Trophoblast cell (in vitro differentiated cells and primary cell): Measurements from ENCODE around the gene PTGR1.

ENCODE experiments used
- DNase-seq, 2 donors: peaks; one replicate each; pipeline ENCODE4 v3.0.0-alpha.2; 2016
- H2AFZ ChIP-seq: 2 replicates; pipeline ENCODE4 v1.6.1; 2013; ENCODE audit warnings: low read length, moderate library complexity, mild to moderate bottlenecking; ENCODE audit not compliant: insufficient read depth, poor library complexity
- H2AK5ac ChIP-seq: 2 replicates; pipeline ENCODE4 v1.6.1; 2013; ENCODE audit warnings: mild to moderate bottlenecking, low read length
- H2BK120ac ChIP-seq: 2 replicates; pipeline ENCODE4 v1.6.1; 2013; ENCODE audit warnings: low read length, mild to moderate bottlenecking, moderate library complexity; ENCODE audit not compliant: insufficient read depth, poor library complexity
- H2BK12ac ChIP-seq: 2 replicates; pipeline ENCODE4 v1.6.1; 2013; ENCODE audit warnings: mild to moderate bottlenecking, low read length, moderate library complexity
- H2BK5ac ChIP-seq: 2 replicates; pipeline ENCODE4 v1.6.1; 2013; ENCODE audit warnings: low read length, low read depth, moderate library complexity, mild to moderate bottlenecking; ENCODE audit not compliant: poor library complexity
- H3K14ac ChIP-seq: 2 replicates; pipeline ENCODE4 v1.6.1; 2013; ENCODE audit warnings: mild to moderate bottlenecking, low read length
- H3K18ac ChIP-seq: 2 replicates; pipeline ENCODE4 v1.6.1; 2013; ENCODE audit warnings: mild to moderate bottlenecking, low read length
- H3K23ac ChIP-seq: 2 replicates; pipeline ENCODE4 v1.6.1; 2013; ENCODE audit warnings: low read length
- H3K27ac ChIP-seq: 2 replicates; pipeline ENCODE4 v1.5.1; 2013; ENCODE audit warnings: low read depth, mild to moderate bottlenecking, inconsistent platforms, low read length, moderate library complexity
- H3K27me3 ChIP-seq: 2 replicates; pipeline ENCODE4 v1.6.1; 2013; ENCODE audit warnings: inconsistent platforms, mild to moderate bottlenecking, low read length, moderate library complexity; ENCODE audit not compliant: insufficient read depth
- H3K36me3 ChIP-seq, 2 experiments: 1 replicate in 1 of 2; 2 replicates in 1 of 2; pipeline ENCODE4 v1.6.1; 2013; ENCODE audit warnings: low read length in 2 of 2, mild to moderate bottlenecking in 2 of 2, moderate library complexity in 1 of 2; ENCODE audit not compliant: insufficient read depth in 2 of 2, control insufficient read depth in 1 of 2
- H3K4ac ChIP-seq: 2 replicates; pipeline ENCODE4 v1.6.1; 2013; ENCODE audit warnings: low read depth, mild to moderate bottlenecking, low read length, moderate library complexity
- H3K4me1 ChIP-seq, 2 experiments: 1 replicate in 1 of 2; 2 replicates in 1 of 2; pipeline ENCODE4 v1.6.1; 2013; ENCODE audit warnings: low read length in 2 of 2, mild to moderate bottlenecking in 2 of 2, moderate library complexity in 1 of 2; ENCODE audit not compliant: insufficient read depth in 2 of 2, control insufficient read depth in 1 of 2
- H3K4me2 ChIP-seq: 2 replicates; pipeline ENCODE4 v1.6.1; 2013; ENCODE audit warnings: inconsistent platforms, mild to moderate bottlenecking, low read length, moderate library complexity
- H3K4me3 ChIP-seq: 2 replicates; pipeline ENCODE4 v1.5.1; 2013; ENCODE audit warnings: mild to moderate bottlenecking, low read depth, low read length, inconsistent platforms
- H3K79me1 ChIP-seq: one replicate; pipeline ENCODE4 v1.6.1; 2013; ENCODE audit warnings: low read length
- H3K79me2 ChIP-seq: 2 replicates; pipeline ENCODE4 v1.6.1; 2013; ENCODE audit warnings: low read length, mild to moderate bottlenecking; ENCODE audit not compliant: control insufficient read depth, insufficient read depth, poor library complexity
- H3K9ac ChIP-seq: 2 replicates; pipeline ENCODE4 v1.6.1; 2013; ENCODE audit warnings: mild to moderate bottlenecking, low read length
- H3K9me3 ChIP-seq: 2 replicates; pipeline ENCODE4 v1.6.1; 2013; ENCODE audit warnings: low read depth, mild to moderate bottlenecking, control low read depth, inconsistent platforms, low read length; ENCODE audit not compliant: insufficient read depth
- H4K12ac ChIP-seq: 2 replicates; pipeline ENCODE4 v1.6.1; 2013; ENCODE audit warnings: low read depth, mild to moderate bottlenecking, low read length, moderate library complexity
- H4K8ac ChIP-seq: 2 replicates; pipeline ENCODE4 v1.6.1; 2013; ENCODE audit warnings: low read depth, mild to moderate bottlenecking, low read length, moderate library complexity
- H4K91ac ChIP-seq: one replicate; pipeline ENCODE4 v1.6.1; 2013; ENCODE audit warnings: low read depth, mild to moderate bottlenecking, low read length, moderate library complexity

The PTGR1 gene

GRCh38 chr9:111514967-111515366 lies 84.5 kb downstream of the PTGR1 start:
- no peak overlapping the region for H4K91ac ChIP-seq
- no peak overlapping the region for H3K4ac ChIP-seq
- DNase-seq, result no peak
- no peaks in the 10 kb centered on the region for H3K9me3 ChIP-seq
- no peak overlapping the region for H4K12ac ChIP-seq
- H3K27ac ChIP-seq, result no peak overlapping the region
- H3K9ac ChIP-seq, result no peak overlapping the region
- H2BK120ac ChIP-seq, result no peak overlapping the region
- H2AFZ ChIP-seq, result no peak overlapping the region
- no peak overlapping the region for H3K4me3 ChIP-seq
- no peak overlapping the region for H2AK5ac ChIP-seq
- H3K79me2 ChIP-seq, result no peaks in the 10 kb centered on the region
- no peaks in the 10 kb centered on the region for H3K79me1 ChIP-seq
- H3K36me3 ChIP-seq, result no peaks in the 10 kb centered on the region
- no peaks in the 10 kb centered on the region for H3K27me3 ChIP-seq
- no peak overlapping the region for H2BK5ac ChIP-seq
- H3K4me2 ChIP-seq, result no peak overlapping the region
- no peaks in the 10 kb centered on the region for H3K4me1 ChIP-seq
- no peak overlapping the region for H4K8ac ChIP-seq
- no peak overlapping the region for H3K14ac ChIP-seq
- no peak overlapping the region for H3K23ac ChIP-seq
- H2BK12ac ChIP-seq, result no peak overlapping the region
- no peak overlapping the region for H3K18ac ChIP-seq
